ENCODE results near the gene NEMP1.

The NEMP1 gene

DNA sequence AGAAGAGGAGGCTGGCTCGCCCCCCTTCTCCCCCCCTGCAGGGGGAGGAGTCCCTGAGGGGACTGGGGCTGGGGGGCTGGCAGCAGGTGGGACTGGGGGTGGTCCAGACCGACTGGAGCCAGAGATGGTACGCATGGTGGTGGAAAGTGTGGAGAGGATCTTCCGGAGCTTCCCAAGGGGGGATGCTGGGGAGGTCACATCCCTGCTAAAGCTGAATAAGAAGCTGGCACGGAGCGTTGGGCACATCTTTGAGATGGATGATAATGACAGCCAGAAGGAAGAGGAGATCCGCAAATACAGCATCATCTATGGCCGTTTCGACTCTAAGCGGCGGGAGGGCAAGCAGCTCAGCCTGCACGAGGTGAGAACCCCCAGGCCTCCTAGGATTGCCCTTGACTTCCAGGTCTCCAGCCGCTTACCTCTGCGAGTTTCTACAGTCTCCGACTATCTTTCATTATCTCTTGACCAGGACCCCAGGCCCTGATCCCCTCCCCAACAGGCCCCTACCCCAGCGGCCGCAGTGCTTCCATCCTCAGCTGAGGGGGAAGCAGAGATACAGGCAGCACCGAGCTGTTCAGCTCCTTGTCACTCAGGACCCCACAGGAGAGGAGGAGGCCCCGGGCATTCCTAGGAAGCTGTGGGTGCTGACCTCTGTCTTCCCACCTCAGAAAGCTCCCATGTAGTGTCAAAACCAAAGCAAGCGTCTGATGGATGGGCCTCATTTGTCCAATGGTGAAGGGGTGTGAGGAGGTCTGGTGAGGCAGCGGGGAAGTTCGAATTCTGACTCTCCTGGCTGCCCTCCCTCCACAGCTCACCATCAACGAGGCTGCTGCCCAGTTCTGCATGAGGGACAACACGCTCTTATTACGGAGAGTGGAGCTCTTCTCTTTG lies 13.3 kb upstream of the NEMP1 start:
- H3K27ac ChIP-seq = no peak overlapping the region
- TF ChIP-seq CTCF (conservative IDR thresholded peaks at IDR 0.05) = no peak

DNA sequence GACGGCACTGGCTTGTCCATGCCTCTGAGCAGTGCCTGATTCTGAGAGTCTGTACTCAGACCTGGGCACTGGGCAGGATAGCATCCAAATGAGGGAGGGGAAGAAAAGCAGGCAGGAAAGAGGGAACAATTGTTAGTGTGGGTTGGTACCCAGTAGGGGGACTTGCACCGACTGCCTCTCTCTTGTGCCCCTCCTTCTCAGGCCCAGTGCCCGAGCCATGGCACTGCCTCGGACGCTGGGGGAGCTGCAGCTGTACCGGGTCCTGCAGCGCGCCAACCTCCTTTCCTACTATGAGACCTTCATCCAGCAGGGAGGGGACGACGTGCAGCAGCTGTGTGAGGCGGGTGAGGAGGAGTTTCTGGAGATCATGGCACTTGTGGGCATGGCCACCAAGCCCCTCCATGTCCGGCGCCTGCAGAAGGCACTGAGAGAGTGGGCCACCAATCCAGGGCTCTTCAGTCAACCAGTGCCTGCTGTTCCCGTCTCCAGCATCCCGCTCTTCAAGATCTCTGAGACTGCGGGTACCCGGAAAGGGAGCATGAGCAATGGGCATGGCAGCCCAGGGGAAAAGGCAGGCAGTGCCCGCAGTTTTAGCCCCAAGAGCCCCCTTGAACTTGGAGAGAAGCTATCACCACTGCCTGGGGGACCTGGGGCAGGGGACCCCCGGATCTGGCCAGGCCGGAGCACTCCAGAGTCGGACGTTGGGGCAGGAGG lies 12.5 kb upstream of the NEMP1 start:
- H3K27ac ChIP-seq = no peak overlapping the region
- TF ChIP-seq CTCF (conservative IDR thresholded peaks at IDR 0.05) = no peak

- H3K27ac ChIP-seq = peak overlapping the region; percentile 96; the same call in 1 of the 2 replicates
- no peak for TF ChIP-seq CTCF (conservative IDR thresholded peaks at IDR 0.05)
These were observed 11.9 kb upstream of the NEMP1 start for GRCh38 chr12:57090490-57090889.

DNA sequence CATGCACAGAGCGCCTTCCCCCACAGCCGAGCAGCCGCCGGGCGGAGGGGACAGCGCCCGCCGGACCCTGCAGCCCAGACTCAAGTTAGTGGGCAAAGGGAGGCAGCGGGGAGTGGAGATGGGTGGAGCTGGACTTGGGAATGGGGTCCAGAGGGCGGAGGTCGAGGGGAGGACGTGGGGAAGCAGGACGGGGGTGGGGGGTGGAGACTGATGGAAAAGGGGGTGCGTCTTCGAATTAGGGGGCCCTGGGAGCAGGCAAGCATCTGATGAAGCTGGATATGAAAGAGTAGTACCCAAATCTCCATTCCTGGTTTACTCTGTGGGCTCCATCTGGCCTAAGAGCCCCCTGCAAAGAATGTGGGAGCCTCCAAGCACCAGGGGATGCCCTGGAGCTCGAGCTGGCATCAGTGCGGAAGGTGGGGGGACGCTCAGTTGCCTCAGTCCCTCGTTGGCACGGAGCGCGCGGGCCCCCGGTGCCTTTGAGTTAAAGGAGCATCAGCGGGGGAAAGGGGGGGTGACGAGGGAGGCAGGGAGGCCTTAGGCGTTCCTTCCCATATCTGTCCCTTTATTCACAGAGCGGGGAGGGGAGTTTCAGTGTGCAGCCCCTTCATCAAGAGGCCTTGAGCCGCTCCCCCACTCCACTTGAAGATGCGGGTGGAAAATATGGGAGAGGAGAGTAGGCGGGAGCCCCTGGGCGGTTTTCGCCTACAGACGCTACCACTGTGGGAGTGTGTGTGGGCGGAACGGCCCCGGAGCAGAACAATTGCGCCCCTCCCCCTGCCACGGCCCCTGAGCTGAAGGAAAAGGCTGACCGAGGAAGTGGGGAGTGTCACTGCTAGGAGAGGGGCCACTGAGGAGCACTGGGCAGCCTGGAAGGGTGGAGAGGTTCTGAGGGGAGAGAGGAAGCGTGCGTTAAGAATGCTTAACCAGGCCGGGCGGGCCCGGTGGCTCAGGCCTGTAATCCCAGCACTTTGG lies 11.0 kb upstream of the NEMP1 start:
- peak overlapping the region; percentile 96 for H3K27ac ChIP-seq

DNA sequence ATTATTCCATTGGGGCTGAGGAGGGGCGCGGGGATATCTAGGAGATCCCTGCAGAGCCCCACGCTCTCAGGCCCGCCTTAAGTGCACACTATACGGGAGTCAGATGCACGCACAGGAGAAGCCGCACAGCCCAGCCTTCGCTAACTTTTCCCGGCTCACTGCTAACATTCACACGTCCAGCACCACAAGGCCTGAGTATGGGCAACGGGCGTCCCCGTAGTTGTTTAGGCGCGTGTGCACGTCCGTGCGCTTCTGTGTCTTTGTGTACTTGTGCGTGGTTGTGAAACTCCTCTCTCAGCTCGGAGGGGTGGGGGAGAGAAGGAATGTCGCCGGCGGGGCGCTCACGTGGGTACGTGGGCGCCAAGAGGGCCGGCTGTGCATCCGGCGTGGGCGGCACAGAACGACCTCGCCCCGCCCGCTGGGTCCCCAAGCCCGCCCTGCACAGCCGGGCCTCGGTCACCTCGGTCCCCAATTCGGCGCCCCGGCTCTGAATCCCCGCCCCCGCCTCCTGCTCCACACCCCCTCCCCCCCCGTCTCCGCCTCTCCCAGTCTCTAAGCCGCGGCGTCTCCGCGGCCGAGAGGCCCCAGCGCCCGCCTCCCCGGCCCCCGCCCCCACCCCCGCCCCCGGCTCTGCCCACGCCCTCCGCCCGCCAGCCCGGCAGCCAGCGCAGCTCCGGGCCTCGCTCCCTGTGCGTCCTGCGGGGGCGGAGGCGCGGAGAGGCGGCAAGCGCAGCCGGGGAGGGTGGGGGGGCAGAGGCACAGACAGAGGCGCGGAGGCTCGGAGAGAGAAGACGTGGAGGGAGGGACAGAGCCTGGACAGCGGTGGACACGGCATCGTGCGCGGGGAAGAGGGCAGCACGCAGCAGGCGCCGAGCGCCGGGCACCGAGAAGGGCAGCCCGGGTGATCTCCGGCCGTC lies 10.0 kb upstream of the NEMP1 start, which contains the start of gene NAB2:
Gene NAB2 (plus strand): TSS at position 761 of the 917 bp plus-strand sequence. CDS start 158 bp downstream, outside the sequence.
- H3K27ac ChIP-seq = peak within 1 kb of the TSS; percentile 96
- TF ChIP-seq CTCF (conservative IDR thresholded peaks at IDR 0.05) = no peak

More for the DNA sequence above, 11.0 kb upstream of the NEMP1 start:
- TF ChIP-seq CTCF (conservative IDR thresholded peaks at IDR 0.05) = no peak

DNA sequence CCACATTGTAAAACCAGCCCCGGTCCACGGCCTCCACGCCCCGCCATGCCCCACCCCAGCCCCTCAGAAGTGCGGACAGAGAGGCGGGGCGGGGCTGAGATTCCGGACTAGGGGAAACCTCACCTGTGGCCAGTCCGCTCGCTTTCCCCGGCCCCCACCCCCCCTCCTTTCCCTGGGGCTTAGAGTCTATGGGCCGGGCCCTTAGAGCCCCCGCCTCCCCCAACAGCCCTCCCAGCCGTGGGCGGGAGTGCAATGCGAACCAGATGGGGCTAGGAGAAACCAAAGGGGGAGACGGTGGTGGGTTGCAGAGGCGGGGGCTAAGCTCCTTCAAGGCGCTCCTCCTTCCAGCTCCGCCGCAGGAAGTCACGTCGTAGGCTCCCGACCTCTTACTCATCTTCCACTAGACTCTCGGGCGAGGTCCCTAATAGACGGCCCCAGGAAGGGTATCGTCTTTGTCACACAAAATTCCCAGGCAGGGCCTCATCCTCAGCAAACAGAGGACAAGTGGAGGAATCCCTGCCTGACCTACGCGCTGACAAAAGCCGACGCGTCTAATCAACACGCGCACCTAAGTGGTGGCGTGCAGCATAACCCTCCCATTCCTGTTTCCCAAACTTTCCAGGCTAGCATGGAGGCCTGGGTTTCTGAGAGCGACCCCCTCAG lies 9.2 kb upstream of the NEMP1 start:
- H3K27ac ChIP-seq = peak overlapping the region; percentile 96
- TF ChIP-seq CTCF (conservative IDR thresholded peaks at IDR 0.05) = no peak
